ENCODE measurements around the gene IGF2. TPM values are rescaled to one million over a fixed set of nuclear protein-coding genes. Genes with fewer than 3 reads are reported as not detected.

Gene IGF2
- total and polyA plus RNA-seq, 2 of the 8 experiments (the other 6 are each of a cell fraction or from before 2014, with no cell fraction given) = 0.74 to 1.5 TPM

DNA sequence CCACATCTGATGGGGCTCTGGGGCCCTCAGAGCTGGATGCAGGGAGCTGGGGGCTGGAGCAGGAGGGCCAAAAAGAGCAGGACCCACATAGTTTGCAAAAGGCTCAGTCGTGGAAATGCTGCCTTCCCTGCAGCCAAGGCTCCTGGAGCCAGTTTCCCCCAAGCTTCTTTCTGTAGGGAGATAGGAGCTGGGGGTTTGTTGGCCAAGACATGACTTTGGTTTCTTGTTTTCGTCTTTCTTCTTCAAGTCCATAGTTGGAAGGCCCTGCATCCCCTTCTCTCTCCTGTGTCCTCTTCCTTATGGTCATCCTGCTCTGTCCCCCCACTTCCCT is 36.3 kb downstream of the IGF2 start (continued):
- TF ChIP-seq SP1 (IDR thresholded peaks at IDR 0.05; ENCODE audit: low read depth, low read length) (no peak), SUZ12 (IDR thresholded peaks at IDR 0.05; ENCODE audit: low read length) (no peak), BCL11A (IDR thresholded peaks at IDR 0.05; ENCODE audit: low read depth in 2 of 2, low read length in 2 of 2) (no peak), POU5F1 (IDR thresholded peaks at IDR 0.05; ENCODE audit: low read depth, low read length) (no peak), CEBPB (IDR thresholded peaks at IDR 0.05; ENCODE audit: low read depth, low read length) (no peak)

Measured in H1 (cell line).